ENCODE measurements around the gene STON2.

STON2 gene

DNA sequence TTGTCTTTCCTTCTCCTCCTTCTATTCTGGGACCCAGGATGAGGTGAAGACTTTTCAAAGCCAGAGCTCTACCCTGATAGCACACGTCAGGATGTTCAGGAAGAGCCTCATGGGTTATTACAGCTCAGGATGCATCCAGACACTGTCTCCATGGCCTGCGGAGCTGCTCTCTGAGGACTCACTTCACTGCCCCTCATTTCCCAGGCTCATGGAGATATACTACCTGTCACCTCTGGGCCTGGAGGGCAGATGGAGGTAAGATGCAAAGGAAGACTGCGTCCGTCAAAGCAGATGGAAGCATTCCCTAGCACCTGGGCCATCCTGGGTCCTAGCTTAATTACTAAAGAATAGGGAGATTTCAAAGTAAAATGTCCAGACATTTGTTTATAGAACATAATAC, 32.6 kb downstream of the STON2 start:
- DNase-seq: no peak

DNA sequence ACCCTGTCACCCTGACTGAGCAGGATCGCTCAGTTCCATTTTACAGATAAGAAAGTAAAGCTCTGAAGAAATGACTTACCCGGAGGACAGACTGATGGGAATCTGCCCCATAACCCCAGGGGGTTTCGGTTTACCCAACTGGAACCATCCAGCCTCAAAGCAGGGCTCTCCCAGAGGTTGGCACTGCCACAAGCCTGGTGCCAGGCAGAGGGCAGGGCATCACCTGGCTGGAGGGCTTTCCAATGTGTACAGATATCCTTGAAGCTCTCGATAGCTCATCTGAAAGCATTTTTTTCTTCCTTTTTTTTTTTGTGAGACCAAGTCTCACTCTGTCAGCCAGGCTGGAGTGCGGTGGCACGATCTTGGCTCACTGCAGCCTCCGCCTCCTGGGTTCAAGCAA, 33.2 kb downstream of the STON2 start:
- no peak for DNase-seq

DNA sequence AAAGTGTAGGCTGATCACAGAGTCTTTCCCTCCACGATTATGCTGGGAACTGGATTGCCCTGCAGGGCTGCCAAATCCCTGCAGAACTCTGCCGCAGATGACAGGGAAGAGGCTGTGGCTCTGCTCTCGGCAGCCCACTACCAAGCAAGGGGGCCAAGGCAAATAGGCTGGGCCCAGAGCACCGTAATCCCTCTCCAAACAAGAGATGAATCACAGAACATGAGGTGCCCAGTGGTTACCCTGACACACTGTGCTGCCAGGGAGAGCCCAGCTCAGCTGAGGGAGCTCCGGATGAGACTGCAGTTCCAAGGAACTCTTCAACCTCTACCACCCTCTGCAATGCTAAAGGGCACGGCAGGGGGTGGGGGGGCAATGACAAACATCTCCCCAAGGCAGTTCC, 33.9 kb downstream of the STON2 start:
- no peak for DNase-seq

DNA sequence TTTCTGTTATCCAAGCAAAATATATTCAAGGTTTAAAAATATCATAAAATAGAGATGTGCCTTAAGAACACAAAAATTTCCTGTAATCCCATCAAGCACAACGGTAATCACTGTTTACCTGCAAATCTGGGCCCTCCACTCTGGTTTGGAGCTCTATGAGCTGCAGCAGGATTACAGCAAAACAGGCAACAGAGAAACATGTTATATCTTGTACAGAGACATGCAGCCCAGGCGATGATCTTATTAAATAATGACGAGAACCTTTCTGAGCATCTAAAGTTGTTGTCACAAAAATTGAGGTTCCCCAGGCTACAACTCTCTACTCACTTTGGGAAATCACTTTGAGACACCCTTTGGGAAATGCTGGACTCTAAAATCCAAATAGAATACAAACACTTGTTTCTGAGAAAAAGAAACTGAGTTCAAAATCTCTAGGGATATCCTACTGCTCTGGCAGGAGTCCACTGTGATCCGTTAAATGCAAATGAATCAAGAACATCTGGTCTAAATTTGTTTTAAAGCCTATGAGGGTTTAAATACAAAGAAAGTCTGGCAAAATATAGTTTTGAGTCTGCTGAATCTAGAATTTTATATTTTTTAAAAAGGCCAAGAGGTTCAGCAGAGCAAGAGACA, 36.3 kb downstream of the STON2 start:
- no peak for DNase-seq

DNA sequence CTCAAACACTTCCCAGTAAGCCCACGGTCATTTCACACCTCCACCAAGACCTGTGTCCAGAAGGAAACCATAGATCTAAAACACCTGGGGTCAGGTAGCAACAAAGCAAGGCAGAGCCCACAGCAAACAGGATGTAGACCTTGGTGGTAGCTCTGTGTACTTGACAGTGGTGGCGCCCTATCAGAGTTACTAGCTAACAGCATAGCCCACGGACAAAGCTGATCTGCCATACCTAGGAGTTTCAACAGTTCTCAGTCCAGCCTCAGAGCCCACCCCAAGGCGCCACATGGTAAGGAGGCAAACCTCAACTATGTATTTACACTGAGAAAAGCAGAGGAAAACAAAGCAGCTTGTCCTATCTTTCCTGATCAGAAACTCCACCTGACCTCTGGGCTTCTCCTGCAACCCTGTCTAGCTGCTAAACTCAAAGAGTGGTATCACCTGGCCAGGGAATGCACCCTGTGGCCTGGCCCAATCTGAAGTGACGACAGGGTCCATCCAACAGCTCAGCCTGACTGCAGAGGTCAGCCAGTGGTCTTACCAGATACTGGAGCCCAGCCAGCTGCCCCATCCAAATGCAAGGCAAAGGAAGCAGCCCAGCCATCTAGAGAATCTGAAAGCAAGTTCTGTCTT, 46.3 kb downstream of the STON2 start:
- no peak for DNase-seq

DNA sequence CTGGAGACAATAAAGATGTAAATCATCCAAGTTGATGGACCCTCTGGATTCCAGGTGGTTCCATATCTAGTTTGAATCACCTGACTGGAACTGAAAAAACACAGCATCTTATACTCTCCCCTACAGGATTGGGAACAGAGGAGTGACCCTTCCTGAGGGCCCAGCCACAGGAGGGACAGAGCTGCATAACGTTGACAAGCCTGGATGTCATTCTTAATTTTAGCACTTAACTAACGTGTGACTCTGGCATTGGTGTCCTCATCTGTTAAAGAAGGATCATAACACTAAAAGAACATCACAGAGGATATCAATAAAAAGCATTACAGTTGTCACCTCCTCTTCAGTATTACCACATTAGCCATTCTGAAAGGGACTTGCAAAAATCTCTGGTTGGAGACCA, 47.7 kb downstream of the STON2 start:
- DNase-seq: no peak

DNA sequence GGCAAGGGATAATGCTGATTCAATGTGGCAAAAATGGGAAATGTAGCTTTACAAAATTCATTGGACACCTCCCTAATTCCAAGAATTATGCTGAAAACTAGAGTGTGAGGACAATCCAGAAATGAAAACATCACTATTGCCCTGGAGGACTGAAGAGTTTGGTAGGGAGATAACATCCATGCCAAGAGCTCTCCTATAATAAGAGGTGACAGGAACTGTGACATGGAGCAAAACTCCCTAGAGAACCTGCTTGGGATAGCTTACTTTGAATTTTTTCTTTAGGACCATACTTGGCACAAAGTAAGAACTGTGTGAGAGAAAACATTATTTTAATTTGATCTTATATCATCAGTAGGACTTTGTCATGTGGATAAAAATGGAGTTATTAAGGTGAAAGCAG, 48.9 kb downstream of the STON2 start:
- DNase-seq: no peak

DNA sequence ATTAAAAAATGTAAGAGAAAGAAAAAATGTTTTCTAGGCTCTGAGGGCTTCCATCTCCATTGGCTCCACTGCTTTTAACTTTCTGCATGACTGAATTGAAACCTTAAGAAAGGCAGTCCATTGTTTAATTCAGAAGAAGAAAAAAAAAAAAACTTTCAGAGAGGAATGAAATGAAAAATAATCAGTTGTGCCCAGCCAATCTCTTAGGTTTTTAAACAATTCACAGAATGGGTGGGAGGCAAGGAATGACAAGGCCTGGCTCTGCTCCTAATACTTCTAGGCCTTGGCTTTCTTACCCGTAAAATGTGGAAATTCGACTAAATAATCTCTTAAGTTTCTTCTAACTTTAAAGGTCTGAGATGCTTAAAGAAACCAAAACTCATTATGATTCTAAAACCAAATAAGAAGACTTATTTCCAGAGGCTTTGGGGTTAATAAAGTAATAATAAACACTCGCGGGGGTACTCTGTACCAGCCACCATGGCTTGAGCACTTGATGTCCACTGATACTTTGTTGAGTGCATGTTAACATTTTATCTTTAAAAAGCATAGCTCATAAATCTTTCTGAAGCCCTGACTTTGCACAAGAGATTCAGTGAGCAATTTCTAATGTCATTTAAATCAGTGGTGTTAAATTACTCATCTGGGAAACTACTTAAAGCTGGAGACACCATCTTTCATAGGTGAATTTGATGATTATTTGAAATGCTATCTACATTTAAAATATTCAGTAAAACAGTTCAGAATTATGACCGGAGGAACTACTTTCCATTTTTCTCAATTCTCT, 49.6 kb downstream of the STON2 start:
- DNase-seq: no peak

DNA sequence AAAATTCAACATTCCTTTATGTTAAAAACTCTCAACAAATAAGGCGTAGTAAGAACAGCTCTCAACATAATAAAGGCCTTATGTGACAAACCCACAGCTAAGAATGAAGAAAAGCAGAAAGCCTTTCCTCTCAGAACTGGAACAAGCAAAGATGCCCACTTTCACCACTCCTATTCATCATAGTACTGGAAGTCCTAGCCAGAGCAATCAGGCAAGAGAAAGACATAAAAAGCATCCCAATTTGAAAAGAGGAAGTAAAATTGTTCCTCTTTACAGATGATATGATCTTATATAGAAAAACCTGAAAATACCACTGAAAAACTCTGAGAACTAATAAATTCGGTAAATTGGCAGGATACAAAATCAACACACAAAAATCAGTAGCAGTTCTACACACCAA, 52.1 kb downstream of the STON2 start:
- DNase-seq: no peak

DNA sequence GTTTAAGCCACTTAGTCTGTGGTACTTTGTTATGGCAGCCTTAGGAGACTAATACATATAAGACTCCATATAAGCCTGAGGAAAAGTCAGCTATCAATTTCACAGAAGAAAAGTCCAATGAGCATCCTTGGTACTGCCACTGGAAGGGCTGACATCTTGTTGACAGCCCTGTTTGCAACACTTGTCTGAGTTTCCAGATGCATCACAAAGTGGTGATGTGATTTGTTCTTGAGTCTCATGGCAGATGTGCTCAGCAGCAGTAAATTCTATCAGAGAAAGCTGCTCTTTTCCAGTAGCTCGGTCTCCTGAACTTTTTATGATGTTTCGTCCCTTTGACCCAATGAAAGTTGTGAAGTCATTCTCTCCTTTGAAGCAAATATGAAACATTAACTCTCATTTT, 54.3 kb downstream of the STON2 start:
- DNase-seq: no peak

DNA sequence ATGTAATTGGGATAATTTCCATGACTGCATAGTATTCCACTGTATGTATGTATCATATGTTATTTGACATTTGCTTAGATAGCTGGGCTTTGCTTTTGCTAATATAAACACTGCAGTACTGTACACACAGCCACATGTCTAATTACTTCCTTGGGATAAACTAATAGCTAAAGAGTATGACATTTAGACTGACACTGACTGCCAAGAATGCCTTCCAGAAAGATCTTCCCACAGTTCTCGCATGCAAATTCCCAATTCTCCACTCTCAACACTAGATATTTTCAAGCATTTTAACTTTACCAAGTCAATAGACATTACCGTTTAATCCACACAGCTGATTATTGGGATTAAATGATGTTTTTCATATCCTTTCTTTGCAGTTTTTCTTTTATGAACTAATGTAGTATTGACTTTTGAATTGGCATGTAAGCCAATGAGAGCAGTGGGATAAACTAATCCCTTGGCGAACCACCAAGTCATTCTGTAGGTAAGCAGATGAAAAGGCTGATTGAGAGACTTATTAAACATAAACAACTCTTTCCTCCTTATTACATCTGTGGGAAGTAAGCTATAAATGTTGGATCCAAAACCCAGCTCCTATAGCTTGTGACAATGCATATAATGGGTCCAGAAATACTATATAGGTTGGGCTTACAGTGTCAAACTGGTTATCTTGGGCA, 55.5 kb downstream of the STON2 start:
- DNase-seq: no peak

DNA sequence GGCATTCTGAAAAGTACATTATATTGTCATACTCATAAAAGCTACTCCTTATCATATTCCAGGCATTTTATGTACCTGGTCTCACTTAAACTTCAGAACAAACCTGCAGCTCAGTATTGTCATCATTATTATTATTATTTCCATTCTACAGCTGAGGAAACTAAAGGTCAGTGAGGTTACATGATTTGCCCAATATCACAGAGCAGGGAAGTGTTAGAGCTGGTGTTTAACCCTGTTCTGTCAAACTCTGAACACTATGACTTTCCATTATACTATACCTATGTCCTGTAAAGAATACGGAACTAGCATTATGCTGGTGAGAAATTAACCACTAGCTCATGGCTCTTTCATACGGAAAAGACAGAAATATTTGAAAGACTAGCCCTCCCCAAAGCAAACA, 56.4 kb downstream of the STON2 start:
- no peak for DNase-seq

DNA sequence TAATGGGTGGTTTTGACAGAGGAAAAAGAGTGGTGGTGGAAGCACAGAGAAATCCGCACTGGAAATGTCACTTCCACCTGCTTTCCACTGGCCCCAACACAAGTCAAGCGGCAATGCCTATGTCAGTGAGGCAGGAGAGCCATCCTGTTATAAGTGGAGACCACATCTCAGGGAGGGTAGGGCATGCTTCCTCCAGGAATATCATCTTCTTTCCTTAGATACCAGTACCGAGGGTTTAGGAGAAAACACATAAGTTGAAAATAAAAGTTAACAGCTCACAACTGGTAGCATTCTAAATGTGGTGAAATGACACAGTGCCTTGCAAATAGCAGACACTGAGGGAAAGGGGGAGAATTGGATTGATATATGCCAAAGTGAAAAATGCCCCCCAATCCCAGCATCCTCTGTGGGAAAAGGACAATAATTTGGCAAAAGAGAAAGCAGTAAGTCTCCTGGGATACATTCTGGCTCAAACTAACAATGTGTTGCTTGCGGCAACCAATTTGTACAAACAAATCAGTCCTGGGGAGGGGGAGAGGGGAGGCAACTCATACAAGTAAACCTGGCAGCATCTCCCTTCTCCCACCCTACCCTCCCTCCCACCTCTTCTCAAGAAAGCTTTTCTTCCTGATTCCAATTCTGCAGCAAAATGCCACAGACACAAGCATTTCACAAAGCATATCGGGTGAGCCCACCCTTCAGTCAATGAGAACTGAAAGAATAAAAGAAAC, 57.1 kb downstream of the STON2 start:
- no peak for DNase-seq

DNA sequence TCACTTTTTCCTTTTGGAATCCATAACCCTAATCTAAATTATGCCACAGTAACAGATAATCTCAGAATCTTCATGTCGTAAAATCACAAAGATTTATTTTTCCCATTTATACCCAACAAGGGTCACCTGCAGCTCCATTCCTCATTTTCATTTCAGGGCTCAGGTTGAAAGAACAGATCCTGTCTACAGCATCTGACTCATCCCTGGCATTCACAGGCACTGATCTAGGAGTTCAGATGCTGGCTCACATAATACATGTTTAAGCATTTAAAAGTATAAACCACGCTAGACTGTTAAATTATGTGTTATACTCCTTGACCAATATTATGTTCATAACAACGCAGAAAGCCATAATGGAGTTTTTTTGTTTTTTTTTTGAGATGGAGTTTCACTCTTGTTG, 58.3 kb downstream of the STON2 start:
- DNase-seq: no peak

DNA sequence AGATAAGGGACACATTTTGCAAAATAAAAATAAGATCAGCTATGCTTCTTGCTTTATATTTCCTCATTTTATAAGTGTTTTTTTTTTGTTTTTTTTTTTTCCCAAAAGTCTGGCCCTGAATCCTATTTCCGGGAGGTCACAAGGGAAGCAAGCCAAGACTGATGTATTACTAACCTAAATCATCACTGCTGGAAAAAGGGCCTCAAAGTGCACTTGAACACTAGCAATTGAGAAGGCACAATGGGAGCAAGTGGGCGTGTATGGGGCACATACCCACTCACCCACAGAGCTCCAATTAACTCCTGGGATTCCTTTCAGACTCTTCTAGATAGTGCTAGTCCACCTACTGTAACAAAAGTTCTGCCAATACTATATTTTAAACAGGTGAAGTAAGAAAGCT, 58.8 kb downstream of the STON2 start:
- DNase-seq: no peak

DNA sequence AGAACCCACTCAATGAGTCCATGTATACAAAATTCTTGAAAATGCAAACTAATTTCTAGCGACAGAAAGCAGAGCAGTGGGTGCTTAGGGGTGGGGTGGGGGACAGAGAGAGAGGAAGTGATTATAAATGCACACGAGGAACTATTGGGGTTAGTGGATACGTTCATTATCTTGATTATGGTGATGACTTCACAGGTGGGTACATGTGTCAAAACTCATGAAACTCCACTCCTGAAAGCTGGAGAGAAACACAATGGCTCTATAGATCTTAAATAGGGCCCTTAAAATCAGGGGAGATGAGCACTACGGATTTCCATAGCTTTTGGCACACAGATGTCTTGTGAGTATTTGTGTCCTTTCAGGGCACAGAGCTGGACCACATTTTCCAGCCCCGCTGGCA, 59.9 kb downstream of the STON2 start:
- DNase-seq: no peak

DNA sequence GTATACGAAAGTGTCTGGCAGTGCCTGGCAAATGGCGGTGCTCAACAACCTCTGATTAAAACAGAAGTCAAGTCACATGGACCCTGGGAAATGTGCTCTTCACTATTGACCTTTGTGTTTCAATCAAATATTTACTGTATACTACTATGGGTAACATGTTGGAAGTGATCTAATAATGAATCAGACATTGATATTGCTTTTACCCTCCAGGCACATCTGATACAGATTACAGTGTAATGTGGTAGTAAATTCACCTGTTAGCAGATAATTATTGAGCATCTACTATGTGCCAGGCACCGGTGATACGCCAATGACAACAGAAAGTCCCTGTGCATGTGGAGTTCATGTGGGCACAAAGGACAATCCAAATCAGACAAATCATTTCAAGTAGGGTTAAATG, 63.1 kb downstream of the STON2 start:
- DNase-seq: no peak

DNA sequence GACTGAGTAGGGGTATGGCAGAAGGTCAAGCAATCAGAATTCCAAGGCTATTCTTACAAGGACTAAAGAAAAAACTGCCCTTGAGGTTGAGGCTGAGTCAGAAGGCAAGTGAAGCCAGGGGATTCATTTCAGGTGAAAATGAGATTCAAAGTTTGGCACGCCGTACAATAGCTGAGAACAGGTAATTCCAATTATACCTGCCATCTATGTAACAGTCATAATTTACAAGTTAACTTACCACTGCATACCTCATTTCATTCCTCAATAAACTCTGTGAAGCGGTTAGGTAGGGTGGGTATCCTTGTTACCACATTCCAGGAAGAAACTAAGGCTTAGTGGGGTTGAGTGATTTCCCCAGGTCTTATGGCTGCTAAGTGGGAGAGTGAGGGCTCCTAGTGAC, 64.1 kb downstream of the STON2 start:
- no peak for DNase-seq

DNA sequence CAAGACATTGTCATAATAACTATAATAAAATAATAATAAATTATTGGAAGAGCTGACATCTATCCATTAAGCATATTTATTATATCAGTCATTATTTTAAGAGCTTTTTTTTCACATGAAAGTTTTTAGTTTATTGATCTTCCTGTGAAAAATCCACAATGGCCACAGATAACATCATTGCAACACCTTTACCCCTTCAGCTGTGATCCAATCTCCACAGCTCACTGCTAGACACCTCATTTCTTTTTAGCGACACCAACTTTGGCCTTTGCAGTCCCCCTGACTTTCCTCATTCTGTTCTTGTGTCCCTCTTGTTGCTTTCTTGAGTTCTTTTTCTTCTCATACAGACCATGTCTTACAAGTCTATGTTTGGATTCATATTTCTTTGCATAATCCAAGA, 67.4 kb downstream of the STON2 start:
- DNase-seq: no peak

DNA sequence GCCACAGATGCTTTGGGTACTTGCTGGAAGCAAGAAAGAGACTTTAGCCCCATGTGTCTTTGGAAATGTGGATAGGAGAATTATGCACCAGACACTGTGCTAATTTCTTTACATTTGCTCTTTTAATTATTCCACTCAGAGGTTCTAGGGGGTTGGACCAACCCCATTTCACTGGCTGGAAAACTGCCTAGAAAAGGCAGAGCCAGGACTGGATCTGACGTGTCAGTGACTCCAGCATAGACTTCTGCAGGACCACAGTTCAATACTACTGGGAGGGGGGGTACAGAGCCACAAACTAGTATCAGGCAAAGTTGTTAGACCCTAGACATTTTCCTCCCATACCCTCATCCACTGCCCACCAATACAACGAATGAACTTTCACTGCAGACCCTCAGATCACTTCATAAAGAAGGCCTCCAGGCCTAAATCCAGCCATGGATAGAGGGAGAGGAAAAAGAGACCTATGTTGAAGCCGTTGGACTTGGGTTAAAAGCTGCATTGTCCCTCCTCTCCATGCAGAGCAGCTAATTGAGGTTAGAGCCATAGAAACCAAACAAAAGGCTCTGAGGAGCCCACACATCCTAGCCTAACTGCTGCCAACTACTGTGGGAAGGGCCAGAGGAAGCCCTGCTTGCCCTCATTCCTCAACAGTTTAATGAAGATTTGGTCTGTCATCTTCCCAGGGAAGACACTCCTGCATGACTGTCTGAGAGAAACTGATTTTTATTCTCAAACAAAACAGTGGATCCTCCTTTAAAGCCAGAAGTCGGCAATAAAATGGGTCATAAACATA, 68.7 kb downstream of the STON2 start:
- DNase-seq: no peak

DNA sequence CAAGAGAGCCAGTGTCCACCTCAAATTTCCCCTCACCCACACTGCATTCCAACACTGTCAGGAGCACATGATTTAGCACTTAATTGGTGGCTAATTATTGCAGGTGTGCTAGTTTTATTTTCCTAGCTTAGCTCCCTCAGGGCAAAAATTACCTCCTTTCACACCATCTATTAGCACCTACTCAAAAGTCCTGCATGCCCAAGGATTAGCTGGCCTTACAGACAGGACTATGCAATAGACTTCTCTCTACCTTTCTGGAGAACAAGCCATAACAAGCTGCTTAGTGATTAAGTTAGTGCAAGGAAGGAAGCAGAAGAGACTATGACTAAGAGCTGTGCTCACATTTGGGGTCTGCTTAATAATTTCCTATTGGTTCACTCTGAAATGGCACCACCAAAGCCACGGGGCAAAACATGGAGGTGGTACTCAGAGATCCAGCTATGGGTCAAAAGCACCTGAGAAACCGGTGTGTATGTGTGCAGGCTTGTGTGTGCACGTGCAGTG, 69.5 kb downstream of the STON2 start:
- no peak for DNase-seq

Measured in activated gamma-delta T cell treated with Interleukin-2 at 50 U/mL for 16 hours (primary cell).